Urinary bladder (tissue), 4 donors: ENCODE data around the gene RNF217. TPM values are rescaled to one million over a fixed set of nuclear protein-coding genes. Genes with fewer than 3 reads are reported as not detected.
"Not testable (repeated sequence)": the region's sequence is repeated elsewhere in the genome, so short reads cannot be mapped to it uniquely, and the experiment has no call there.

ENCODE experiments used
- DNase-seq: peaks from one replicate; pipeline ENCODE4 v3.0.0-alpha.2; 2015; ENCODE audit errors: extremely low spot score
- H3K27ac ChIP-seq: one replicate; pipeline ENCODE4 v1.5.1; 2013; ENCODE audit warnings: low read depth, mild to moderate bottlenecking, moderate library complexity
- H3K36me3 ChIP-seq: one replicate; pipeline ENCODE4 v1.6.1; 2013; ENCODE audit warnings: mild to moderate bottlenecking, moderate library complexity; ENCODE audit not compliant: insufficient read depth
- H3K4me1 ChIP-seq: one replicate; pipeline ENCODE4 v1.6.1; 2013; ENCODE audit warnings: mild to moderate bottlenecking, moderate library complexity; ENCODE audit not compliant: insufficient read depth
- H3K4me3 ChIP-seq: one replicate; pipeline ENCODE4 v1.5.1; 2013; ENCODE audit warnings: low read depth, low read length
- WGBS: extraction: QIAGEN DNeasy Blood & Tissue Kit; methylation state at CpG from one replicate; pipeline ENCODE4 v1.1.7; 2013; 5-methylcytosine and 5-hydroxymethylcytosine counted together
- polyA plus RNA-seq: library from polyadenylated mRNA; stranded (reverse); fragments of 200-250 nt; gene quantifications from one replicate; pipeline ENCODE4 v1.2.3, GENCODE V29; 2013
- total RNA-seq: library from RNA; depleted of rRNA; stranded (reverse); fragments of >200 nt; gene quantifications from one replicate; pipeline ENCODE4 v1.2.3, GENCODE V29; 2014
- donor health status: healthy with polysubstance abuse.
- donor health status: healthy.

RNF217 gene
- total and polyA plus RNA-seq, 2 donors, result 7.9 to 51.7 TPM

GRCh38 chr6:125121894-125122293 lies 159.7 kb downstream of the RNF217 start:
- Histone ChIP-seq H3K27ac (no peak overlapping the region), H3K36me3 (no peaks in the 10 kb centered on the region), H3K4me1 (no peaks in the 10 kb centered on the region), H3K4me3 (no peak overlapping the region)
- WGBS, result 78% methylated on average over 1 of the region's 1 CpG
- no peak for DNase-seq

- Histone ChIP-seq H3K27ac (no peak overlapping the region), H3K4me1 (no peaks in the 10 kb centered on the region), H3K36me3 (no peaks in the 10 kb centered on the region), H3K4me3 (no peak overlapping the region)
- DNase-seq, result no peak
- WGBS, result 84% methylated on average over 3 of the region's 3 CpGs
These were observed 160.8 kb downstream of the RNF217 start for GRCh38 chr6:125123051-125123450.

- no peak for DNase-seq
- no peaks in the 10 kb centered on the region for H3K4me1 ChIP-seq
- WGBS, result 70% methylated on average over 8 of the region's 8 CpGs
- H3K36me3 ChIP-seq, result no peaks in the 10 kb centered on the region
- no peak overlapping the region for H3K27ac ChIP-seq
- no peak overlapping the region for H3K4me3 ChIP-seq
These were observed 161.3 kb downstream of the RNF217 start for GRCh38 chr6:125123468-125124048.

GRCh38 chr6:125124049-125124669 lies 161.9 kb downstream of the RNF217 start:
- no peak for DNase-seq
- H3K4me1 ChIP-seq, result no peaks in the 10 kb centered on the region
- 84% methylated on average over 6 of the region's 6 CpGs for WGBS
- H3K4me3 ChIP-seq, result no peak overlapping the region
- no peaks in the 10 kb centered on the region for H3K36me3 ChIP-seq
- no peak overlapping the region for H3K27ac ChIP-seq

GRCh38 chr6:125125856-125126255 lies 163.6 kb downstream of the RNF217 start:
- H3K36me3 ChIP-seq, H3K27ac ChIP-seq, H3K4me1 ChIP-seq, H3K4me3 ChIP-seq, DNase-seq: not testable (repeated sequence)
- 99% methylated on average over 23 of the region's 23 CpGs for WGBS

GRCh38 chr6:125129354-125129753 lies 167.1 kb downstream of the RNF217 start:
- no peaks in the 10 kb centered on the region for H3K4me1 ChIP-seq
- H3K4me3 ChIP-seq, result no peak overlapping the region
- H3K27ac ChIP-seq, result no peak overlapping the region
- no peaks in the 10 kb centered on the region for H3K36me3 ChIP-seq
- WGBS, result 66% methylated on average over 4 of the region's 4 CpGs
- DNase-seq, result no peak

GRCh38 chr6:125132058-125132457 lies 169.8 kb downstream of the RNF217 start:
- H3K36me3 ChIP-seq, result no peaks in the 10 kb centered on the region
- 53% methylated on average over 1 of the region's 1 CpG for WGBS
- no peaks in the 10 kb centered on the region for H3K4me1 ChIP-seq
- no peak for DNase-seq
- H3K27ac ChIP-seq, result no peak overlapping the region
- no peak overlapping the region for H3K4me3 ChIP-seq

- Histone ChIP-seq H3K27ac (no peak overlapping the region), H3K4me1 (no peaks in the 10 kb centered on the region), H3K36me3 (no peaks in the 10 kb centered on the region), H3K4me3 (no peak overlapping the region)
- 89% methylated on average over 3 of the region's 3 CpGs for WGBS
- no peak for DNase-seq
These were observed 174.1 kb downstream of the RNF217 start for GRCh38 chr6:125136378-125136777.

- Histone ChIP-seq H3K36me3 (no peaks in the 10 kb centered on the region), H3K4me1 (no peaks in the 10 kb centered on the region), H3K27ac (no peak overlapping the region), H3K4me3 (no peak overlapping the region)
- 71% methylated on average over 2 of the region's 2 CpGs for WGBS
- DNase-seq, result no peak
These were observed 175.8 kb downstream of the RNF217 start for GRCh38 chr6:125138083-125138482.

- Histone ChIP-seq H3K36me3 (no peaks in the 10 kb centered on the region), H3K4me1 (no peaks in the 10 kb centered on the region), H3K27ac (no peak overlapping the region), H3K4me3 (no peak overlapping the region)
- DNase-seq, result no peak
These were observed 178.6 kb downstream of the RNF217 start for GRCh38 chr6:125140808-125141207.

Other genes with a start within 250 kb of the RNF217 start
- gene TPD52L1, start 191.3 kb downstream of the RNF217 start, total RNA-seq, result 23.6 TPM
- 160 TPM for gene TPD52L1, start 191.3 kb downstream of the RNF217 start, polyA plus RNA-seq